Type B pancreatic cell (in vitro differentiated cells): ENCODE results near the gene ADAMTS6. TPM values are rescaled to one million over a fixed set of nuclear protein-coding genes. Genes with fewer than 3 reads are reported as not detected.

Source experiments
- DNase-seq: peaks from one replicate; pipeline ENCODE4 v3.0.0; 2021; ENCODE audit warnings: mixed read lengths; ENCODE audit not compliant: unreplicated experiment; ENCODE audit errors: extremely low spot score
- H3K27ac Mint-ChIP-seq: 2 replicates; pipeline ENCODE4 v1.8.0; 2021; ENCODE audit warnings: mild to moderate bottlenecking, mixed read lengths
- H3K27me3 Mint-ChIP-seq: 2 replicates; pipeline ENCODE4 v1.8.0; 2021; ENCODE audit warnings: mixed read lengths
- H3K36me3 Mint-ChIP-seq: 2 replicates; pipeline ENCODE4 v1.8.0; 2021; ENCODE audit warnings: mixed read lengths
- H3K4me1 Mint-ChIP-seq: one replicate; pipeline ENCODE4 v1.8.0; 2021; ENCODE audit warnings: mixed read lengths; ENCODE audit not compliant: unreplicated experiment
- H3K4me3 Mint-ChIP-seq: 2 replicates; pipeline ENCODE4 v1.8.0; 2021; ENCODE audit warnings: mild to moderate bottlenecking, mixed read lengths
- H3K9me3 Mint-ChIP-seq: 2 replicates; pipeline ENCODE4 v1.8.0; 2021; ENCODE audit warnings: mixed read lengths
- CTCF ChIP-seq: fragments of 200-600 bp; sonication (generic); conservative IDR thresholded peaks from 2 replicates; pipeline ENCODE4 v1.5.0; 2021; ENCODE audit warnings: antibody characterized with exemption, mild to moderate bottlenecking
- total RNA-seq: library from RNA; stranded (reverse); gene quantifications from 2 replicates; pipeline ENCODE4 v1.2.1, GENCODE V29; 2021; ENCODE audit warnings: low replicate concordance

The ADAMTS6 gene
- total RNA-seq, 1 donor from 2014 or later: 4.2 TPM

- no peak overlapping the region for H3K27ac Mint-ChIP-seq
- no peaks in the 10 kb centered on the region for H3K27me3 Mint-ChIP-seq
- H3K4me3 Mint-ChIP-seq: no peak overlapping the region
- H3K4me1 Mint-ChIP-seq: no peaks in the 10 kb centered on the region
- H3K36me3 Mint-ChIP-seq: no peaks in the 10 kb centered on the region
- DNase-seq: no peak
- TF ChIP-seq CTCF: no peak
- no peaks in the 10 kb centered on the region for H3K9me3 Mint-ChIP-seq
Measured at GRCh38 chr5:65462139-65462705, 19.5 kb downstream of the ADAMTS6 start.

- H3K9me3 Mint-ChIP-seq: no peaks in the 10 kb centered on the region
Measured at GRCh38 chr5:65461490-65461889, 20.2 kb downstream of the ADAMTS6 start.

GRCh38 chr5:65459995-65460394 lies 21.7 kb downstream of the ADAMTS6 start:
- no peaks in the 10 kb centered on the region for H3K4me1 Mint-ChIP-seq
- no peak for DNase-seq
- no peaks in the 10 kb centered on the region for H3K36me3 Mint-ChIP-seq
- H3K9me3 Mint-ChIP-seq: no peaks in the 10 kb centered on the region
- no peak overlapping the region for H3K4me3 Mint-ChIP-seq
- no peaks in the 10 kb centered on the region for H3K27me3 Mint-ChIP-seq
- TF ChIP-seq CTCF: no peak
- no peak overlapping the region for H3K27ac Mint-ChIP-seq

More at GRCh38 chr5:65461490-65461889, 20.2 kb downstream of the ADAMTS6 start:
- no peaks in the 10 kb centered on the region for H3K4me1 Mint-ChIP-seq
- H3K36me3 Mint-ChIP-seq: no peaks in the 10 kb centered on the region
- no peak overlapping the region for H3K27ac Mint-ChIP-seq
- H3K27me3 Mint-ChIP-seq: no peaks in the 10 kb centered on the region
- TF ChIP-seq CTCF: no peak
- DNase-seq: no peak
- H3K4me3 Mint-ChIP-seq: no peak overlapping the region

- no peak for TF ChIP-seq CTCF
- no peaks in the 10 kb centered on the region for H3K4me1 Mint-ChIP-seq
- H3K27me3 Mint-ChIP-seq: no peaks in the 10 kb centered on the region
- no peaks in the 10 kb centered on the region for H3K9me3 Mint-ChIP-seq
- H3K4me3 Mint-ChIP-seq: no peak overlapping the region
- H3K36me3 Mint-ChIP-seq: no peaks in the 10 kb centered on the region
- no peak for DNase-seq
- no peak overlapping the region for H3K27ac Mint-ChIP-seq
Measured at GRCh38 chr5:65455064-65455463, 26.7 kb downstream of the ADAMTS6 start.

GRCh38 chr5:65451436-65451835 lies 30.3 kb downstream of the ADAMTS6 start:
- TF ChIP-seq CTCF: no peak
- no peak overlapping the region for H3K4me3 Mint-ChIP-seq
- no peaks in the 10 kb centered on the region for H3K36me3 Mint-ChIP-seq
- no peaks in the 10 kb centered on the region for H3K9me3 Mint-ChIP-seq
- DNase-seq: no peak
- H3K4me1 Mint-ChIP-seq: no peaks in the 10 kb centered on the region
- H3K27me3 Mint-ChIP-seq: no peaks in the 10 kb centered on the region
- H3K27ac Mint-ChIP-seq: no peak overlapping the region

GRCh38 chr5:65446682-65447081 lies 35.0 kb downstream of the ADAMTS6 start:
- H3K9me3 Mint-ChIP-seq: no peaks in the 10 kb centered on the region
- H3K4me3 Mint-ChIP-seq: no peak overlapping the region
- no peaks in the 10 kb centered on the region for H3K4me1 Mint-ChIP-seq
- no peak for DNase-seq
- TF ChIP-seq CTCF: no peak
- no peaks in the 10 kb centered on the region for H3K27me3 Mint-ChIP-seq
- no peaks in the 10 kb centered on the region for H3K36me3 Mint-ChIP-seq
- no peak overlapping the region for H3K27ac Mint-ChIP-seq
